ENCODE data around the gene ARIH1. TPM values are rescaled to one million over a fixed set of nuclear protein-coding genes. Genes with fewer than 3 reads are reported as not detected.

ARIH1 gene
- total and polyA plus RNA-seq, 2 of the 8 experiments (the other 6 are each of a cell fraction or from before 2014, with no cell fraction given): 32.7 to 179 TPM

- no peak overlapping the region for H2BK12ac ChIP-seq (ENCODE audit: low read depth, low read length)
- no peak overlapping the region for H3K56ac ChIP-seq (replicated peaks; ENCODE audit: insufficient read length, low read depth, low read length)
- H3K4ac ChIP-seq (replicated peaks; ENCODE audit: insufficient read length, low read depth, low read length): no peak overlapping the region
- H3K36me3 ChIP-seq (ENCODE audit: control insufficient read depth in 2 of 4, insufficient read depth in 4 of 4, low read length in 3 of 4): peaks cover 3 to 38% (median 9%) of the 10 kb centered on the region in 4 experiments; a peak in 6 of 8 replicates
- H4K8ac ChIP-seq (ENCODE audit: extremely low read depth, insufficient read depth, low read length): no peak overlapping the region
- no peak for DNase-seq (ENCODE audit: low read depth in 1 of 2, low spot score in 2 of 2)
- CTCF ChIA-PET (ENCODE audit: partially characterized antibody): no interaction called here
- H3K23me2 ChIP-seq (ENCODE audit: low read depth, low read length): no peaks in the 10 kb centered on the region
- H3K79me1 ChIP-seq (ENCODE audit: low read depth, low read length): no peaks in the 10 kb centered on the region; the same call in 1 of the 2 replicates
- H3K4me3 ChIP-seq (ENCODE audit: extremely low read depth in 1 of 4, insufficient read depth in 2 of 4, low read depth in 3 of 4, low read length in 4 of 4): no peak overlapping the region
- H2AFZ ChIP-seq (ENCODE audit: low read length): no peak overlapping the region
- H3K9ac ChIP-seq (replicated peaks in 1 of 4; ENCODE audit: extremely low read depth in 1 of 4, low read depth in 3 of 4, low read length in 3 of 4): no peak overlapping the region
- WGBS, 2 experiments (ENCODE audit: extremely low coverage in 1 of 2, insufficient coverage in 1 of 2, insufficient read length in 1 of 2, insufficient replicate concordance in 2 of 2, low coverage in 1 of 2, low lambda C conversion rate in 2 of 2, missing lambda C conversion rate in 1 of 2): 90% methylated on average over 3 of the region's 3 CpGs; no CpG with 5 or more reads in 1 of the 2 experiments
- no peak overlapping the region for H2AK5ac ChIP-seq (ENCODE audit: low read depth, low read length)
- H4K5ac ChIP-seq (ENCODE audit: insufficient read length, low read depth, low read length): no peak overlapping the region
- H3K23ac ChIP-seq (ENCODE audit: insufficient read length): no peak overlapping the region
- H3K4me2 ChIP-seq (ENCODE audit: insufficient read depth in 1 of 2, low read depth in 2 of 2, low read length in 2 of 2): no peak overlapping the region
- no peaks in the 10 kb centered on the region for H3K27me3 ChIP-seq (replicated peaks in 1 of 4; ENCODE audit: control insufficient read depth in 3 of 4, extremely low read depth in 1 of 4, insufficient read depth in 3 of 4, low read length in 3 of 4)
- no peaks in the 10 kb centered on the region for H3K4me1 ChIP-seq (replicated peaks in 1 of 4; ENCODE audit: control insufficient read depth in 3 of 4, insufficient read depth in 4 of 4, low read length in 3 of 4)
- H2BK20ac ChIP-seq (ENCODE audit: low read length): no peak overlapping the region
- no peak overlapping the region for H2BK15ac ChIP-seq (ENCODE audit: low read length)
- no peak overlapping the region for H2BK120ac ChIP-seq (replicated peaks; ENCODE audit: low read depth, low read length)
- no peak for TF ChIP-seq RBBP5 (IDR thresholded peaks at IDR 0.05; ENCODE audit: borderline replicate concordance, low read depth, low read length)
- TF ChIP-seq, protein P1, sequence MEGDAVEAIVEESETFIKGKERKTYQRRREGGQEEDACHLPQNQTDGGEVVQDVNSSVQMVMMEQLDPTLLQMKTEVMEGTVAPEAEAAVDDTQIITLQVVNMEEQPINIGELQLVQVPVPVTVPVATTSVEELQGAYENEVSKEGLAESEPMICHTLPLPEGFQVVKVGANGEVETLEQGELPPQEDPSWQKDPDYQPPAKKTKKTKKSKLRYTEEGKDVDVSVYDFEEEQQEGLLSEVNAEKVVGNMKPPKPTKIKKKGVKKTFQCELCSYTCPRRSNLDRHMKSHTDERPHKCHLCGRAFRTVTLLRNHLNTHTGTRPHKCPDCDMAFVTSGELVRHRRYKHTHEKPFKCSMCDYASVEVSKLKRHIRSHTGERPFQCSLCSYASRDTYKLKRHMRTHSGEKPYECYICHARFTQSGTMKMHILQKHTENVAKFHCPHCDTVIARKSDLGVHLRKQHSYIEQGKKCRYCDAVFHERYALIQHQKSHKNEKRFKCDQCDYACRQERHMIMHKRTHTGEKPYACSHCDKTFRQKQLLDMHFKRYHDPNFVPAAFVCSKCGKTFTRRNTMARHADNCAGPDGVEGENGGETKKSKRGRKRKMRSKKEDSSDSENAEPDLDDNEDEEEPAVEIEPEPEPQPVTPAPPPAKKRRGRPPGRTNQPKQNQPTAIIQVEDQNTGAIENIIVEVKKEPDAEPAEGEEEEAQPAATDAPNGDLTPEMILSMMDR (IDR thresholded peaks at IDR 0.05; ENCODE audit: control extremely low read depth in 1 of 3, insufficient read depth in 1 of 3, low read depth in 1 of 3, low read length in 3 of 3): no peak
- no peak for TF ChIP-seq CBX8 (IDR thresholded peaks at IDR 0.05; ENCODE audit: borderline replicate concordance, low read depth, low read length)
- no peak for TF ChIP-seq SP4 (IDR thresholded peaks at IDR 0.05; ENCODE audit: low read length)
- no peak for TF ChIP-seq MAFK (IDR thresholded peaks at IDR 0.05; ENCODE audit: low read depth, low read length)
- TF ChIP-seq CHD2 (IDR thresholded peaks at IDR 0.05; ENCODE audit: low read length): no peak
- TF ChIP-seq ZNF274 (IDR thresholded peaks at IDR 0.05; ENCODE audit: borderline replicate concordance, extremely low read depth, low read length): no peak
- TF ChIP-seq, protein P2, sequence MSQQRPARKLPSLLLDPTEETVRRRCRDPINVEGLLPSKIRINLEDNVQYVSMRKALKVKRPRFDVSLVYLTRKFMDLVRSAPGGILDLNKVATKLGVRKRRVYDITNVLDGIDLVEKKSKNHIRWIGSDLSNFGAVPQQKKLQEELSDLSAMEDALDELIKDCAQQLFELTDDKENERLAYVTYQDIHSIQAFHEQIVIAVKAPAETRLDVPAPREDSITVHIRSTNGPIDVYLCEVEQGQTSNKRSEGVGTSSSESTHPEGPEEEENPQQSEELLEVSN (IDR thresholded peaks at IDR 0.05): no peak
- TF ChIP-seq GTF2F1 (IDR thresholded peaks at IDR 0.05; ENCODE audit: borderline replicate concordance, low read depth, low read length): no peak
- no peak for TF ChIP-seq BRCA1 (IDR thresholded peaks at IDR 0.05; ENCODE audit: low read depth, low read length)
- no peak overlapping the region for H3K27ac ChIP-seq (ENCODE audit: low read depth, low read length)
- peaks cover 0 to 22% of the 10 kb centered on the region in 2 experiments; a peak in 2 of 4 replicates for H3K79me2 ChIP-seq (ENCODE audit: control insufficient read depth in 1 of 2, insufficient read depth in 2 of 2, low read length in 2 of 2)
- no peak overlapping the region for H3K14ac ChIP-seq (ENCODE audit: insufficient read length)
- POLR2A ChIA-PET (ENCODE audit: partially characterized antibody): no interaction called here
- peaks cover 2 to 4% of the 10 kb centered on the region in 2 experiments for H4K20me1 ChIP-seq (replicated peaks in 1 of 2; ENCODE audit: control insufficient read depth in 1 of 2, insufficient read depth in 2 of 2, low read length in 2 of 2)
- no peaks in the 10 kb centered on the region for H3K9me3 ChIP-seq (ENCODE audit: insufficient read depth in 2 of 2, low read depth in 1 of 2, low read length in 1 of 2)
- no peak overlapping the region for H3K18ac ChIP-seq (ENCODE audit: extremely low read depth, low read length)
- no peak overlapping the region for H4K91ac ChIP-seq (replicated peaks; ENCODE audit: insufficient read length, low read length)
- no peak for FAIRE-seq
- H2BK5ac ChIP-seq (ENCODE audit: low read depth, low read length): no peak overlapping the region
These were observed 85.7 kb downstream of the ARIH1 start for GRCh38 chr15:72559781-72560180.
